SK-N-SH (cell line): ENCODE data around the gene TRPC4. TPM values are rescaled to one million over a fixed set of nuclear protein-coding genes. Genes with fewer than 3 reads are reported as not detected.

ENCODE experiments used
- CTCF ChIA-PET: fragments of 300-600, 350-600 bp; formaldehyde crosslinking; extraction: SDS; loops from one replicate; lab custom pipeline; 2021; lab: Yijun Ruan, JAX
- POLR2A ChIA-PET: fragments of 350-600 bp; sonication (Branson Sonifier 250); formaldehyde crosslinking; extraction: SDS; loops from one replicate; lab custom pipeline; 2020; ENCODE audit warnings: antibody characterized with exemption, inconsistent platforms; lab: Yijun Ruan, JAX
- DNase-seq: peaks from one replicate; pipeline ENCODE4 v3.0.0; 2012
- H2AFZ ChIP-seq: fragments of 200-600 bp; sonication (generic); 2 replicates; pipeline ENCODE4 v1.8.1; 2016; ENCODE audit warnings: antibody characterized with exemption, mild to moderate bottlenecking, low read depth
- H3F3A ChIP-seq: fragments of 200-600 bp; sonication (generic); replicated peaks from 2 replicates; pipeline ENCODE3; 2016; ENCODE audit warnings: antibody characterized with exemption, mild to moderate bottlenecking; ENCODE audit not compliant: insufficient read depth
- H3K27ac ChIP-seq, 2 experiments: fragments of 200-500 bp in 1 of 2; fragments of 200-600 bp in 1 of 2; sonication (Bioruptor generic) in 1 of 2; sonication (generic), shearing (Covaris generic) in 1 of 2; 2 replicates each; pipeline versions ENCODE4 v1.5.1 to v1.6.1; 2014 to 2016; ENCODE audit warnings: low read depth in 2 of 2, inconsistent platforms in 1 of 2, low read length in 1 of 2, mild to moderate bottlenecking in 1 of 2, mixed read lengths in 1 of 2
- H3K27me3 ChIP-seq: fragments of 200-600 bp; sonication (generic), shearing (Covaris generic); 2 replicates; pipeline ENCODE4 v1.6.1; 2016; ENCODE audit warnings: mixed run types; ENCODE audit not compliant: insufficient read depth
- H3K36me3 ChIP-seq, 2 experiments: fragments of 200-500 bp in 1 of 2; fragments of 200-600 bp in 1 of 2; sonication (Bioruptor generic) in 1 of 2; sonication (generic) in 1 of 2; replicated peaks in 1 of 2; 2 replicates each; pipeline versions ENCODE3 to v1.5.1; 2014 to 2016; ENCODE audit warnings: low read length in 1 of 2, mild to moderate bottlenecking in 1 of 2; ENCODE audit not compliant: insufficient read depth in 2 of 2, control insufficient read depth in 1 of 2
- H3K4me1 ChIP-seq, 2 experiments: fragments of 200-500 bp in 1 of 2; fragments of 200-600 bp in 1 of 2; sonication (Bioruptor generic) in 1 of 2; sonication (generic), shearing (Covaris generic) in 1 of 2; 2 replicates each; pipeline versions ENCODE4 v1.5.1 to v1.6.1; 2014 to 2016; ENCODE audit warnings: low read depth in 1 of 2, low read length in 1 of 2, mixed run types in 1 of 2; ENCODE audit not compliant: insufficient read depth in 2 of 2, control insufficient read depth in 1 of 2
- H3K4me2 ChIP-seq: fragments of 200-600 bp; sonication (generic), shearing (Covaris generic); 2 replicates; pipeline ENCODE4 v1.6.1; 2017; ENCODE audit warnings: mixed run types
- H3K4me3 ChIP-seq, 2 experiments: fragments of 200-500 bp in 1 of 2; fragments of 200-600 bp in 1 of 2; sonication (Bioruptor generic) in 1 of 2; sonication (generic), shearing (Covaris generic) in 1 of 2; 2 replicates each; pipeline versions ENCODE4 v1.5.1 to v1.8.1; 2014 to 2016; ENCODE audit warnings: low read depth in 2 of 2, inconsistent platforms in 1 of 2, low read length in 1 of 2, mild to moderate bottlenecking in 1 of 2, mixed read lengths in 1 of 2, moderate library complexity in 1 of 2
- H3K79me2 ChIP-seq: fragments of 200-600 bp; sonication (generic); 2 replicates; pipeline ENCODE4 v1.8.1; 2017; ENCODE audit warnings: mild to moderate bottlenecking; ENCODE audit not compliant: insufficient read depth
- H3K9ac ChIP-seq: fragments of 200-600 bp; sonication (generic); 2 replicates; pipeline ENCODE4 v1.6.1; 2017; ENCODE audit warnings: mixed run types
- H3K9me2 ChIP-seq: fragments of 200-600 bp; sonication (generic); 2 replicates; pipeline ENCODE4 v1.6.1; 2017; ENCODE audit warnings: mixed run types
- H3K9me3 ChIP-seq: fragments of 200-600 bp; sonication (generic); 2 replicates; pipeline ENCODE4 v1.6.1; 2017; ENCODE audit warnings: mixed run types, mild to moderate bottlenecking, moderate library complexity
- H4K20me1 ChIP-seq: fragments of 200-600 bp; sonication (generic); 2 replicates; pipeline ENCODE4 v1.6.1; 2017; ENCODE audit warnings: mild to moderate bottlenecking, mixed run types; ENCODE audit not compliant: insufficient read depth
- EP300 ChIP-seq, 2 experiments: IDR thresholded peaks; 2 replicates each; pipeline versions ENCODE4 v1.4.0 to v1.6.1; 2012; ENCODE audit warnings: borderline replicate concordance in 1 of 2, low read depth in 1 of 2, low read length in 1 of 2
- EZH2phosphoT487 ChIP-seq: fragments of 200-600 bp; sonication (generic); IDR thresholded peaks from 2 replicates; pipeline ENCODE4 v1.6.1; 2017; ENCODE audit warnings: low read depth, mixed run types, mild to moderate bottlenecking, antibody characterized with exemption, moderate library complexity, borderline replicate concordance
- FOXJ3 ChIP-seq: sonication (generic); formaldehyde crosslinking; IDR thresholded peaks from 2 replicates; pipeline ENCODE4 v1.5.1; 2020; ENCODE audit warnings: mild to moderate bottlenecking, missing genetic modification reagents
- FOXM1 ChIP-seq: IDR thresholded peaks from 2 replicates; pipeline ENCODE4 v1.4.0; 2012; ENCODE audit warnings: low read depth, mild to moderate bottlenecking
- GABPA ChIP-seq: IDR thresholded peaks from 2 replicates; pipeline ENCODE4 v1.4.0; 2012; ENCODE audit warnings: low read depth, mild to moderate bottlenecking
- JUND ChIP-seq: IDR thresholded peaks from 2 replicates; pipeline ENCODE4 v1.4.0; 2012
- MXI1 ChIP-seq: IDR thresholded peaks from 2 replicates; pipeline ENCODE4 v1.6.1; 2012; ENCODE audit warnings: mild to moderate bottlenecking, low read depth, low read length, improper control_type of control experiment
- NFIC ChIP-seq: IDR thresholded peaks from 2 replicates; pipeline ENCODE4 v1.4.0; 2012; ENCODE audit warnings: borderline replicate concordance
- NRF1 ChIP-seq: IDR thresholded peaks from 2 replicates; pipeline ENCODE4 v1.6.1; 2012; ENCODE audit warnings: low read depth, mild to moderate bottlenecking, low read length
- PBX3 ChIP-seq: IDR thresholded peaks from 2 replicates; pipeline ENCODE4; 2012
- RAD21 ChIP-seq: IDR thresholded peaks from 2 replicates; pipeline ENCODE4 v1.6.1; 2012; ENCODE audit warnings: mild to moderate bottlenecking, low read length
- RFX5 ChIP-seq: IDR thresholded peaks from 2 replicates; pipeline ENCODE4 v1.6.1; 2012; ENCODE audit warnings: mild to moderate bottlenecking, improper control_type of control experiment, low read length
- SIN3A ChIP-seq: IDR thresholded peaks from 2 replicates; pipeline ENCODE4 v1.6.1; 2012; ENCODE audit warnings: low read depth, mild to moderate bottlenecking, low read length, moderate library complexity, borderline replicate concordance
- SMC3 ChIP-seq: IDR thresholded peaks from 2 replicates; pipeline ENCODE4 v1.6.1; 2012; ENCODE audit warnings: low read depth, low read length, improper control_type of control experiment
- TAF1 ChIP-seq: IDR thresholded peaks from 2 replicates; pipeline ENCODE4 v1.6.1; 2012; ENCODE audit warnings: low read depth, mild to moderate bottlenecking, low read length, moderate library complexity, borderline replicate concordance
- TCF12 ChIP-seq: IDR thresholded peaks from 2 replicates; pipeline ENCODE4 v1.4.0; 2012
- WGBS: methylation state at CpG from one replicate; pipeline ENCODE4 v1.1.6; 2017; ENCODE audit warnings: low lambda C conversion rate; 5-methylcytosine and 5-hydroxymethylcytosine counted together
- polyA plus RNA-seq, 3 experiments: library from polyadenylated mRNA; depleted of rRNA; stranded (reverse); fragments of >200 nt; gene quantifications; 2 replicates each; pipeline ENCODE4 v1.2.3, GENCODE V29; 2012
- TF ChIP-seq, protein P1 (sequence below): fragments of 200-600 bp; sonication (generic); IDR thresholded peaks from 2 replicates; pipeline ENCODE4 v1.6.1; 2017; ENCODE audit warnings: antibody characterized with exemption, mild to moderate bottlenecking, moderate library complexity
- TF ChIP-seq, protein P2 (sequence below): fragments of 150-350 bp; IDR thresholded peaks from 2 replicates; pipeline ENCODE4 v1.6.1; 2017; ENCODE audit warnings: antibody characterized with exemption, low read length, low read depth, borderline replicate concordance

The TRPC4 gene
- polyA plus RNA-seq, 1 of the 3 experiments (the other 2 are of a cell fraction) = not detected

GRCh38 chr13:37640499-37640898, 229.1 kb downstream of the TRPC4 start:
- Histone ChIP-seq H3K9ac (no peak overlapping the region), H3K9me3 (no peaks in the 10 kb centered on the region), H3F3A (no peaks in the 10 kb centered on the region), H3K9me2 (no peaks in the 10 kb centered on the region), H3K36me3 (no peaks in the 10 kb centered on the region), H3K4me1 (no peaks in the 10 kb centered on the region; a peak in 1 of 4 replicates), H3K4me3 (no peak overlapping the region; a peak in 1 of 4 replicates), H3K27me3 (peaks cover 7% of the 10 kb centered on the region), H3K4me2 (no peak overlapping the region), H3K79me2 (no peaks in the 10 kb centered on the region)
- WGBS = 0% methylated on average over 2 of the region's 2 CpGs
- DNase-seq = no peak
- ChIA-PET POLR2A (no interaction called here), CTCF (interaction anchor here (1.0 to 2.2 kb wide), 2 partner anchors 23 to 942 kb away, joined by 3 to 6 read pairs; no protein-coding TSS in a partner anchor)
- TF ChIP-seq, protein P1, sequence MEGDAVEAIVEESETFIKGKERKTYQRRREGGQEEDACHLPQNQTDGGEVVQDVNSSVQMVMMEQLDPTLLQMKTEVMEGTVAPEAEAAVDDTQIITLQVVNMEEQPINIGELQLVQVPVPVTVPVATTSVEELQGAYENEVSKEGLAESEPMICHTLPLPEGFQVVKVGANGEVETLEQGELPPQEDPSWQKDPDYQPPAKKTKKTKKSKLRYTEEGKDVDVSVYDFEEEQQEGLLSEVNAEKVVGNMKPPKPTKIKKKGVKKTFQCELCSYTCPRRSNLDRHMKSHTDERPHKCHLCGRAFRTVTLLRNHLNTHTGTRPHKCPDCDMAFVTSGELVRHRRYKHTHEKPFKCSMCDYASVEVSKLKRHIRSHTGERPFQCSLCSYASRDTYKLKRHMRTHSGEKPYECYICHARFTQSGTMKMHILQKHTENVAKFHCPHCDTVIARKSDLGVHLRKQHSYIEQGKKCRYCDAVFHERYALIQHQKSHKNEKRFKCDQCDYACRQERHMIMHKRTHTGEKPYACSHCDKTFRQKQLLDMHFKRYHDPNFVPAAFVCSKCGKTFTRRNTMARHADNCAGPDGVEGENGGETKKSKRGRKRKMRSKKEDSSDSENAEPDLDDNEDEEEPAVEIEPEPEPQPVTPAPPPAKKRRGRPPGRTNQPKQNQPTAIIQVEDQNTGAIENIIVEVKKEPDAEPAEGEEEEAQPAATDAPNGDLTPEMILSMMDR = peak; percentile 87
- TF ChIP-seq JUND = no peak
- TF ChIP-seq SMC3 = peak; percentile 58
- peak; percentile 61 for TF ChIP-seq RAD21
- TF ChIP-seq EZH2phosphoT487 = no peak
- TF ChIP-seq, all 33 proteins: peak for 3
- Histone ChIP-seq H2AFZ (no peak overlapping the region; the same call in 1 of the 2 replicates), H3K27ac (no peak overlapping the region), H4K20me1 (no peaks in the 10 kb centered on the region)

GRCh38 chr13:37636701-37637100, 232.9 kb downstream of the TRPC4 start:
- Histone ChIP-seq H3K79me2 (no peaks in the 10 kb centered on the region), H3K9me2 (no peaks in the 10 kb centered on the region), H3K27ac (no peak overlapping the region), H3K27me3 (peaks cover 7% of the 10 kb centered on the region), H3F3A (no peaks in the 10 kb centered on the region), H4K20me1 (no peaks in the 10 kb centered on the region), H2AFZ (peak overlapping the region; percentile 73; the same call in 1 of the 2 replicates), H3K9me3 (no peaks in the 10 kb centered on the region), H3K4me1 (no peaks in the 10 kb centered on the region; a peak in 1 of 4 replicates), H3K4me3 (no peak overlapping the region), H3K4me2 (no peak overlapping the region), H3K9ac (no peak overlapping the region), H3K36me3 (no peaks in the 10 kb centered on the region)
- DNase-seq = no peak
- ChIA-PET CTCF (interaction anchor here (0.7 kb wide), 1 partner anchor 13 kb away, joined by 3 read pairs; no protein-coding TSS in a partner anchor), POLR2A (no interaction called here)
- TF ChIP-seq EP300 (IDR thresholded peaks at IDR 0.05; ENCODE audit: borderline replicate concordance in 1 of 2, low read depth in 1 of 2, low read length in 1 of 2) = no peak
- no peak for TF ChIP-seq NFIC
- no peak for TF ChIP-seq GABPA
- no peak for TF ChIP-seq PBX3
- TF ChIP-seq RFX5 = no peak
- no peak for TF ChIP-seq JUND
- no peak for TF ChIP-seq SIN3A
- TF ChIP-seq FOXM1 = no peak
- TF ChIP-seq TCF12 = no peak
- TF ChIP-seq MXI1 = no peak
- no peak for TF ChIP-seq NRF1
- TF ChIP-seq FOXJ3 = no peak
- TF ChIP-seq, protein P1 = no peak
- TF ChIP-seq, protein P2, sequence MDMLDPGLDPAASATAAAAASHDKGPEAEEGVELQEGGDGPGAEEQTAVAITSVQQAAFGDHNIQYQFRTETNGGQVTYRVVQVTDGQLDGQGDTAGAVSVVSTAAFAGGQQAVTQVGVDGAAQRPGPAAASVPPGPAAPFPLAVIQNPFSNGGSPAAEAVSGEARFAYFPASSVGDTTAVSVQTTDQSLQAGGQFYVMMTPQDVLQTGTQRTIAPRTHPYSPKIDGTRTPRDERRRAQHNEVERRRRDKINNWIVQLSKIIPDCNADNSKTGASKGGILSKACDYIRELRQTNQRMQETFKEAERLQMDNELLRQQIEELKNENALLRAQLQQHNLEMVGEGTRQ = no peak
- TF ChIP-seq TAF1 = no peak
- TF ChIP-seq SMC3 = no peak
- 20% methylated on average over 8 of the region's 8 CpGs for WGBS
